Inflammatory macrophage (primary cell): ENCODE results near the gene LCN6.
"Not testable (repeated sequence)": the region's sequence is repeated elsewhere in the genome, so short reads cannot be mapped to it uniquely, and the experiment has no call there.

Experiments
- DNase-seq, 2 donors: peaks; one replicate each; pipeline ENCODE4 v3.0.0-alpha.2; 2020 to 2022

The LCN6 gene

GRCh38 chr9:136759001-136759400 lies 10.7 kb upstream of the LCN6 start:
- DNase-seq: no peak

DNA sequence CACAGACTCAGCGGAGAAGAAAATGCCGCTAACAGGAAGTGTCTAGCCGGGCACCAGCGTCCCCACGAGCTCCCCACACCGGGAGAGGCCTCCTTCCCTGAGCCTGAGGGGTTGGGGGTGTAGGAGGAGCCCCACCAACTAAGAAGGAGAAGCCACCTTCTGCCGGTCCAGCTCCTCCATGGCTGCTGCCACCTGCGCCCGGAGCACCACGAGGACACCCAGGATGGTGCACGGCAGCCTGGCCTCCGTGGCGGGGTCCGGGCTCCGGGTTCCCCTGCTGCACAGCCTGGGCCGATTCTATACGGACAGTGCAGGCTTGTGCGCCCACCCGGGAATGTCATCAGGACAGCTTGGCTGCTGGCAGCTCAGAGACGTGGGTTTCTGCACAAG lies 9.4 kb upstream of the LCN6 start:
- no peak for DNase-seq

DNA sequence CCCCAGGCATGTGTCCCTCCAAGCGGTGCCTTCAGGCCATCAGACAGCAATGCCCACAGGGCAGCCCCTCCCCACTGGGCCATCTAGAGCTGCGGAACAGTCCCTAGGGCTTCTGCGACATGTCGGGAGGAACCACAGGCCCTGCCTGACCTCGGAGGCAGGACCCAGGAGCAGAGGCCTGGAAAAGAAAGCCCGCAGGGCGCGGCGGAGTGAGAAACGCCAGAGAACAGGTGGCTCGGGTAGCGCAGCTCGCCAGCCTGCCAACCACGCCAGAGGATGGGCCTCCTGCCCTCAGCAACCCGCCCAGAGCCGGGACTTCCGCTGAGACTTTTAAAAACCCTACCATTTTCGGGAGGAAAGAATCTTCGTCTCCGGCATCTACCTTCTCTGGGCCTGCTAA lies 9.0 kb upstream of the LCN6 start:
- no peak for DNase-seq

GRCh38 chr9:136756836-136757235 lies 8.5 kb upstream of the LCN6 start:
- no peak for DNase-seq

GRCh38 chr9:136756134-136756438 lies 7.8 kb upstream of the LCN6 start:
- no peak for DNase-seq

GRCh38 chr9:136755302-136756133 lies 7.2 kb upstream of the LCN6 start:
- DNase-seq: not testable (repeated sequence)

DNA sequence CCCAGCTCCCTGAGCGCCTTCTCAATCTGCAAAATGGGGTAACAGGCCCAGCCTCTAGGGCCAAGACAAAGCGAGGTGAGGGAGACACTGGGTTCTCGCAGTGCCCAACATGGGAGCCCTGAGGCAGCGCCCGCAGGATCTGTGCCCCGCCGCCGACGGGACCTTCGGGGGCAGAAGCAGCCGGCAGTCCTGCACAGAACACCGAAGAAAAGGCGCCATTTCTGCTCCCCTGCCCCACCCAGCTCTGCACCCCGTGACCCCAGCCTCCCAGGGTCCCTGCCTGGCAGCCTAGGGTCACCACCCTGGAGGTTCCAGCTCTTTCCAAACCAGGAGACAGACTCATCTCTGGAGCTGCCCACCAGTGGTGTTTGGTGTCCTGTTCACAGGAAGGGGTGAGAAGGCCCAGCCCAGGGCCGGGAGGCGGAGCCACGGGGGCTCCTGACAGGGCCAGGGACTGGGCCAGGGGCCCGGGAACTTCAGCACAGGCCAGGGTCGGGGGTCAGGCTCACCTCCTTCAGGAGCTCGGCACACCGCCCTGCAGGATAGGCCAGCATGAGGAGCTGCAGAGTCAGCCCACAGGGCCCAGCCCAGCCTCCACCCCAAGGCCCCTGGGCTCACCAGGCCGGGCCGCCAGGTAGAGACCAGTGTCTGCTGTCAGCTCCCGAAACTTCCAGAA lies 6.4 kb upstream of the LCN6 start:
- no peak for DNase-seq

- no peak for DNase-seq
Measured at GRCh38 chr9:136754059-136754572, 5.8 kb upstream of the LCN6 start.

- no peak for DNase-seq
Measured at GRCh38 chr9:136753371-136754058, 5.2 kb upstream of the LCN6 start.

DNA sequence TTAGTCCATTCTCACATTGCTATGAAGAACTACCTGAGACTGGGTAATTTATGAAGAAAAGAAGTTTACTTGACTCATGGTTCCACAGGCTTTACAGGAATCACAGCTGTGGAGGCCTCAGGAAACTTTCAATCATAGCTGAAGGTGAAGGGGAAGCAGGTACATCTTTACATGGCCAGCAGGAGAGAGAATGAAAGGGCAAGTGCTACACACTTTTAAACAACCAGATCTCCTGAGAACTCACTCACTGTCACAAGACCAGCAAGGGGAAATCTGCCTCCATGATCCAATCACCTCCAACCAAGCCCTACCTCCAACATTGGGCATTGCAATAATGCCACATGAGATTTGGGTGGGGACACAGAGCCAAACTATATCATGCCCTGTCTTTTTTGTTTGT lies 3.5 kb upstream of the LCN6 start:
- no peak for DNase-seq

DNA sequence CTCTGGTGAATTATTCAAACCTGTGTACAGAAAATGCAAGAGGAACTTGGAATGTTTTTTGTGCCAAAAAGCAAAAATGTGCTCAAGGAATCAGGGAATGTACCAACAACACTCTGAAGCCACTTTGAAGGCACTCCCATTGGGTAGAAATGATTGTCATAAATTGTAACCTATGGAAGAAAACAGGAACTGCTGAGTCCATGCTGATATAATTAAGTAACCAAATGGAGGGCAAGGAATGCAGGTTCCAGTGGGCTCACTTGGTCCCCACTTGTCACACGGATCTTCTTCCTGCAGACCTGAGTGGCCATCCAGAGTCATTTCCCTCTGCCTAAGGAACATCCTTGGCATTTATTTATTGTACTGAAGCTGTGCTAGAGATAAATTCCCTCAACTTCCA lies 2.9 kb upstream of the LCN6 start:
- no peak for DNase-seq

DNA sequence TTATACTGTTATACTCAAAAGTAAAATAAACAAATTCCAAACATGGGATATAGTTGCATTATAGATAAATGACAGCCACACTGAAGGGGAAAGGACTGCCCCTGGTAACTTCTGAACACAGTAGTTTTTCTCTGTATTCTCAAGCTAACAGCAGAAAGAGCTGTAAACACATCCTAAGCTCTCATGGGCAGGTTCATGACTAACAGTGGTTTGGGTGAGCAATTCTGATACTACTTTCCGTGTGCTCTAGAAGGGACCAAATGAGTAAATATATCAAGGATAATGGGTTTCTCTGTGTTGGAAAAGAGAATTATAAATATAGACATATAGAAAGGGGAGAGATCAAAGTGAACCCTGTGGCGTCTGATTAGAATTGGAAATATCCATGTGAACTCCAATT lies 2.2 kb upstream of the LCN6 start:
- DNase-seq: no peak

- DNase-seq: no peak
Measured at GRCh38 chr9:136748666-136749611, 614 bp upstream of the LCN6 start.

DNA sequence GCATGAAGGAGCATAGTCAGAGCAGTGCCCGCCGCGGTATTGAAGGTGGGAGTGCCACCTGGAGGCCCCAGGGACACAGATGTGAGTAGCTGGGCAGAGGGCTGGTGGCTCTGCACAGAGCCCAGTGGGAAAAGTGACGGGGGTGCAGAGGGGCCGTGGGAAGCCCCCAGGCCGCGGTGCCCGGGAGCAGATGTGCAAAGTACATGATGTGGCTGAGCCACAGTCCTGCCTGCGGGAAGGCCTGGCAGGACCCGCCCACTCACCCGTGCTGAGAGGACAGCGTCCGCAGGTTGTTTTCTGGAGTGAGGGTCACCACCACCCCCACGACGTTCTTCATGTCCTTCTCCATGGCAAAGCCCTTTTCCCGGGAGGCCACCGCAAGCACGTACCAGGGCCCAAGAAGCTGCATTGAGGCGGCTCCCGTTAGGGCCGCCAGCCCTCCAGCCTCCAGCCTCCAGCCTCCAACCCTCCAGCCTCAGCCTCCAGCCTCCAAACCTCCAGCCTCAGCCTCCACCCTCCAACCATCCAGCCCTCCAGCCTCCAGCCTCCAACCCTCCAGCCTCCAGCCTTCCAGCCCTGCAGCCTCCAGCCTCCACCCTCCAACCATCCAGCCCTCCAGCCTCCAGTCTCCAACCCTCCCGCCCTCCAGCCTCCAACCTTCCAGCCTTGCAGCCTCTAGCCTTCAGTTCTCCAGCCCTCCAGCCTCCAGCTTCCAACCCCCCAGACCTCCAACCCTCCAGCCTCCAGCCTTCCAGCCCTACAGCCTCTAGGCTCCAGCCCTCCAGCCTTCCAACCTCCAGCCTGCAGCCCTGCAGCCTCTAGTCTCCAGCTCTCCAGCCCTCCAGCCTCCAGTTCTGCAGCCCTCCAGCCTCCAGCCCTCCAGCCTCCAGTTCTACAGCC lies 914 bp downstream of the LCN6 start:
- no peak for DNase-seq

DNA sequence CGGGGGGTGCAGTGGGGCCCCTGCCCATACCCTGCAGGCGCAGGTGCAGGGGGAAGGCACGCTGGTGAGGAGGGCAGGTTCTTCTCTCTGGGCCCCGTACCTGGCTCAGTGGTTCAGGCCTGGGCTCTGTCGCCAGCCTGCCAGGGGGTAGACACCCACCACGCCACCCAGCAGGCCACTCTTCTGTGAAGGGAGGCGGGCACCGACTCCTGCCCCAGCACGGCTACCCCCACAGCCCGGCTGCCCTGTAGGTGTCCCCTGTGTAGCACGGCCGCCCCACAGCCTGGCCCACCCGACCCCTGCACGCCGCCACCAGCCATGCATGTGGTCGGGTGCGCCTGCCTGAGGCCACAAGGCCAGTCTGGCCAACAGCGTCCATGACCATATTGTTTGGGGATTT lies 1.7 kb downstream of the LCN6 start:
- no peak for DNase-seq

- no peak for DNase-seq
Measured at GRCh38 chr9:136746155-136746490, 2.2 kb downstream of the LCN6 start.

GRCh38 chr9:136745389-136746154 lies 2.8 kb downstream of the LCN6 start:
- DNase-seq: no peak

DNA sequence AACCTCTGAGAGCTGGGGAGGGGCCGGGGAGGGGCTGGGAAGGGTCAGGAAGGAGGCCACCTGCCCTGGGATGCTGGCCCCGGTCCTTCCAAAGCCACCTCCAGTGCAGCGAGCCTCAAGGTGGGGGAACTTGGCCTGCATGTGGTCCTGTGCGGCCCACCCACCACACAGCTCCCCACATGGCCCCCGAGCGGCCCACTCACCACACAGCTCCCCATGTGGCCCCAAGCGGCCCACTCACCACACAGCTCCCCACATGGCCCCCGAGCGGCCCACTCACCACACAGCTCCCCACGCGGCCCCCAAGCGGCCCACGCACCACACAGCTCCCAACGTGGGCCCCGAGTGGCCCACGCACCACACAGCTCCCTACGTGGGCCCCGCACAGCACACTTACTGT lies 3.6 kb downstream of the LCN6 start:
- DNase-seq: no peak

DNA sequence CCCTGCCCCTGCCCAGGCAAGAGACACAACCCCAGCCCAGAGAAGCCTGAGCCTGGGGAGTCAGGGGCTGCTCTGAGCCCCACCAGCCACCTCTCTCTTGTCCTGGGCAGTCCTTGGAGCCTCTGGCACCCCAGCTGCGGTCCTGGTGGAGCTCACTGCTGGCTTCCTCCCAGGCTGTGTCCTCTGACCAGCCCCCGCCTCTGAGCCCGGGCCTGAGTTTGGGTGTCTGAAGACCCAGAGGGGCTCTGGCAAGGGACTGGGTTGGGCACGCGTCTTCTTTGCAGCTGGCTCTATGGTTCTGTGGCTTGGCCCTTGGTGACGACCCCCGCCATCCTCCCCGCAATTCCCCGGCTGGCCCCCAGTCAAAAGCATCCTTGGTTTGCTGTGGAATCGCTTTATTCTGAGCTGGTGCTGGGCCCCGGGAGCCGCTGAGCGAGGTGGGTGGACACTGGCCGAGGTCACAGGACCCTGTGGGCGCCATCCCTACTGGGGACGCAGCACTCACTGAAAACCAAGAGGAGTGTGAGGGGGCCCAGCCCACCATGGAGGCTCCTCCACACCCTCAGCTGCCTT lies 4.6 kb downstream of the LCN6 start:
- DNase-seq: no peak

DNA sequence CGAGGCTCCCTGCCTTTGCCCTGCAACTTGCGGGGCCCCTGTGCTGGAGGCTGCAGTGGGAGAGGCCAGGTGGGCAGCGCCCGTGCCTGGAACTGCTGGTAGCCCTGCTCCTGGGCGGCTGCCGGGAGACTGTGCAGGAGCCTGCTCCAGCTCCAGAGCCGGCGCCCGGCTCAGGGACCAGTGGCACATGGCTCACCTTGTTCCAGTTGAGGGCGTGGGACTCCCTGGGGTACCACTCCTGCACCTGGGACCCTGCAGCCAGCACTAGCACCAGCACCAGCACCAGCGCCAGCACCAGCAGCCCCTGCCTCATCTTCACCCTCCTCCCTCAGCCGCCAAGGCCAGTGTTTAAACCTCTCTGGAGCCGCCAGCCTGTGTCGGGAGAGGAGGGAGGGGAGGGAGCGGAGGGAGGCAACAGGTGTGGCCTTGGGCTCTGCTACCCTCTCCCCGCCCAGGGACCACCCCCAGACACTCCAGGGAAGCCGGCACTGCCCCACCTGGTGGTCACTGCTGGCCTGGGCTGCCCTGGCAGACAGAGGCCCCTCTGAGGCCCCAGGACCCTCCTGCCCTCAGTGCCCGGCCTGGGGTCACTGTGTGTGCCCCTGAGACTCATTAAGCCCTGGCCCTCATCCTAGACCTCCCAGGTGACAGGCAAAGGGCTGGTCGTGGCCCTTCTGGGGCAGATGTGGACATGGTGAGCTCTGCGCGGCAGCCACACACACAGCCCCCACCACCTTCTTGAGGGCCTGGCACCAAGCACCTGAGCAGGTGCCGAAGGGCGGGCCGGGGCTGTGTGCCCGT lies 5.5 kb downstream of the LCN6 start, which contains the start of gene LCN10:
Gene LCN10 (minus strand): TSS at position 350 of the 801 bp plus-strand sequence. CDS start 37 bp downstream, at position 313.
- no peak for DNase-seq
